HG03378 (cell line): ENCODE measurements around the gene DBI.
"Not testable (repeated sequence)": the region's sequence is repeated elsewhere in the genome, so short reads cannot be mapped to it uniquely, and the experiment has no call there.

Experiments
- ATAC-seq: cut with Tn5 transposase; IDR thresholded peaks from one replicate; pipeline ENCODE4 v1.9.1; 2021; ENCODE audit warnings: mild to moderate bottlenecking, moderate library complexity; ENCODE audit not compliant: unreplicated experiment

DBI gene

DNA sequence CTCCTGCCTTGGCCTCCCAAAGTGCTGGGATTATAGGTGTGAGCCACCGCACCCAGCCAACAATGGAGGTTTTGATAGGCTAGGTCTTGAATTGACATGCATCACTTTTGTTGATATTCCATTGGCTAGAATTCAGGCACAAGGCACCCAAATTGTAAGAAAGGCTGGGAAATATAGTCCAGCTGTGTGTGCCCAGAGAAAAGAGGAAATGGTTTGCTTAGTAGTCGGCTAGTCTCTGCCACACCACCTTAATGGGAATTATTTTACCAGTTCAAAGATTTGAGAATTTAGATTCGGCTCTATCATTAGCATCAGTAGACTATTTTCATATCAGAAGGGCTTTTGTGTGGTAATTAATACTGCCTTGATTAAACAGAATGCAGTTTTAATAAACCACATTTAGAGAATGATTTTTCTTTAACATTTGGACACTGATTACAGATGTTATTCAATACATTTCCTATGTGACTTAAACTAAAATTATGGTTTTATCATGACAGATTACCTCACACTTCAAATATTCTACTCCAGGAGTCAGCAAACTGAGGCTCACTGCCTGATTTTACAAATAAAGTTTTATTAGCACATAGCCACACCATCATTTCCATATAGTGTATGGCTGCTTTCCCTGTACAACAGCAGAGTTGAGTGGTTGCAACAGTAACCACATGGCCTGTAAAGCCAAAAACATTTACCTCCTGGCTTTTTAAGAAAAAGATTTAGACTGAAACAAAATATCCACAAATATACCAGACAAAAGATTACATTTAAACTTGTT is 27.4 kb downstream of the DBI start:
- no peak for ATAC-seq

DNA sequence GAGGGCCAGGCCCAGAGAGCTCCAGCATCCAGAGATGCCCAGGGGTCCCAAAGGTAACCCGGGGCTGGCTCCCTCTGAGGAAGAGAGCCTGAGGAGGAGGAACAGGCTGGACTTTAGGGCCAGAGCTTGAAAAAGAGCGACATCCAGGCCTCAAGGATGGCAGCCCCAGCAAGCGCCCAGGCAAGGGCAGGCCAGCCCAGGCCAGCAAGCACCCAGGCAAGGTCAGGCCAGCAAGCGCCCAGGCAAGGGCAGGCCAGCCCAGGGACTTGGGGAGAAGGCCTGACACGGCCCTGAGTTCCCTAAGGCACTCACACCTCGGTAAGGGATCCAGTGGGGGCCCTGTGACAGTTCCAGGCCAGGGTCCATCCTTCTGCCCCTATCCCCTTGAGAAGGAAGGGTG is 30.4 kb downstream of the DBI start:
- ATAC-seq: no peak

DNA sequence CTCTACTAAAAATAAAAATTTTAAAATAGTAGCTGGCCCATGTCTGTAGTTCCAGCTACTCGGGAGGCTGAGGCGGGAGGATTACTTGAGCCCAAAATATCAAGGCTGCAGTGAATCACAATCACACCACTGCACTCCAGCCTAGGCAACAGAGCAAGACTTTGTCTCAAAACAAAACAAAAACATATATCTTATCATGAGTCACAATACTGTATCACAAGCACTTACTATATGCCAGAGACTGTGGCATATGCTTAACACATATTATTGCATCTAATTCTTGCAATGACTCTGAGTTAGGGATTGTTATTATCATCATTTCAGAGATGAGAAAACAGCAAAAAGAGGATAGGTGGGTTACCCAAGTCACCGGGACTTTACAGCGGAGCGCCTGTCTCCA is 35.3 kb downstream of the DBI start:
- no peak for ATAC-seq

DNA sequence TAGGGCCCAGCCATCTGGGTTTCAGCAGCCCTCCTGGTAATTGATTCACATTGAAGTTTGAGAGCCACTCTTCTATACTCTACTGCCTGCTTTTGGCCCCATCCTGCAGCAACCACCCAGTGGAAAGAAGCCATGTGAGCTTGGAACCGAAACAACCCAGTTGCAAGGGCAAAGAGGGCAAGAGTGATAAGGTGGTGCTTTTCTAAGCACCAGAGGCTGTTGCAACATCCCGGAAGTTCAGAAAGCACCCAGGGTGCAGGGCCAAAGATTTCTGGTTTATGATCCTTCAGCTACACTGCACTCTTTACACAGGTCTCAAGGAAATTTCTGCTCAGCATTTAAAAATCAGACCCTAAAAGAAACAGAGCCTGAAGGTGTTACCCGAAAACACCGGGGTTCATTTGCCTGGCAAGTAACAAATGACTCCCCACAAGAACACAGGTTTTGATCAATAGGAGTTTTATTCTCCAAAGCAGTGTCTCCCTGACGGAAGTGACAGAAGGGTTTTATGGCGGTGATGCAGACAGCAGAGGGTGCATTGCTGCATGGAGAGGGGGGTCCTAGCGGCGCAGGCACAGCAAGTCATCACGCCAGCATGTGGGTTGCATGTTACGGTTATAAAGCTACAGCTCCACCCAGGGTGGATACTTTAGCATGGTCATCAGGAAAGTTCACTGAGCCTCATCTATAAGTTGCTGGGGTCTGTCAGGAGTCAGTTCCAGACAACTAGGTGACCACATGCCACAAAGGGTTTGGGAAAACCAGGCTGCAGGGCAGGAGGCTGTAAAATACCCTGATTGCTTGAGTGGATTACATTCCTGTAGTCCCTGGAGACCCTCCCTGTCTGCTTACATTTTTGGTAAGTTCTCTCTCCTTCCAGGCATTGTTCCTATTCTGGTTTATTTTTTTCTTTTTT is 36.1 kb downstream of the DBI start:
- no peak for ATAC-seq

DNA sequence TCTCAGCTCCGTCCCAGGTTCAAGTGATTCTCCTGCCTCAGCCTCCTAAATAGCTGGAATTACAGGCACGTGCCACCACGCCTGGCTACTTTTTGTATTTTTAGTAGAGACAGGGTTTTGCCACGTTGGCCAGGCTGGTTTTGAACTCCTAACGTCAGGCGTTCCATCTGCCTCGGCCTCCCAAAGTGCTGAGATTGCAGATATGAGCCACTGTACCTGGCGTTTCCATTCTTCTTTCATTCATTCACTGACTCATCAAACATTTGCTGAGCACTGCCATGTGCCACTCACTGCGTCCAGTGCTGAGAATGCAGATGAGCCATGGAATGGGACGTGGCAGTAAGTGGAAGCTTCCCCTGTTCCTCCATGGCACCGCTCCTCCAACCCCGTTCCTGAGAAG is 36.8 kb downstream of the DBI start:
- not testable (repeated sequence) for ATAC-seq

DNA sequence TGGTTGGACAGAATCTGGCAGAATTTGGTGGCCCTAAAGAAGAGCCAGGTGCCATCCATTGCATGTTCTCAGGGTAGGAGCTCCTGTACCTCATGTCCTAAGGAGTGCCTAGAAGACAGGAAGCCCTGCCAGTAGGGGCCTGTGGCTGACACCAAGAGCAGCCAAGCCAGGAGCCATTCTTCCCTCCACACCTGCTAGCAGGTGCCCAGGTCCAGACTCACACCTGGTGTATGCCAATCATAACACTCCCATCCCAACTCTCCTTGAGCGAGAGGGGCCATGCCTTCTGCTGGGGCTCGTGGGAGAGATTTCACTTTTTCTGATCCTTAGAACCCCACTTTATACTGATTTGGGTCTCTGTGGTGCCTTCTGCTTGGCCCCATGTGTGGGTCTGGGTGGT is 38.4 kb downstream of the DBI start:
- no peak for ATAC-seq

DNA sequence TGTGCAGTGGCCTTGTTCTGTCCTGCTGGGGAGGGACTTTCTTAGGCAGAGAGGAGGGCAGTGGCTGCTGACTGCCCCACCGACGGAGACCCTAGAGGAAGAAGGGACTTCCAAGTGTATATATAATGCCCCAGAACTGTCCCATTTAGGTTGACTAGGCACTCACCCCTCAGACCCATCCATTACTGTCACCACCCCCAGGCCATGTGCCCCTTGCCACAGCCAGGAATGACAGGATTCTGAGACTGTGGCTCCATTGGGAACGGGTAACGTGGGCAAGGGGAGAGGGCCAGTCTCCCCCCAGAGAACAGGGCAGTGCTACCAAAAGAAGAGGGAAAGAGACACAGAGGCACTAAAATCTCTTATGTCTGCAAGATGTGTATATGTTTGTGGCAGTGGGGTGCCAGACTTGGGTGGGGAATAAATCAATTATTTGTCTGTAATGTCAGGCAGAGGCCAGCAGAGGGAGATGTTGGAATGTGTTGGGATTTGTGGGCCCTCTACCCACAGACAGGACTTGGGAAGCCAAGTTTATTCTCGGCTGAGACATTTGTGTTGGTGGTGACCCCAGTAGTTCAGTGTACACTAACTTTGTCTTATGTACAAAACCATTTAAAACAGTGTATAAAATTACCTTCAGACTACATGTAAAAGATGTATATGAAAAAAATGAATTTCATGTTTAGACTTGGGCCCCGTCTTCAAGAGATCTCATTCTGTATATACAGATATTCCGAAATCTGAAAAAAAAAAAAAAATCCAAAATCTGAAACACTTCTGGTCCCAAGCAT is 40.8 kb downstream of the DBI start:
- peak; percentile 51 for ATAC-seq

DNA sequence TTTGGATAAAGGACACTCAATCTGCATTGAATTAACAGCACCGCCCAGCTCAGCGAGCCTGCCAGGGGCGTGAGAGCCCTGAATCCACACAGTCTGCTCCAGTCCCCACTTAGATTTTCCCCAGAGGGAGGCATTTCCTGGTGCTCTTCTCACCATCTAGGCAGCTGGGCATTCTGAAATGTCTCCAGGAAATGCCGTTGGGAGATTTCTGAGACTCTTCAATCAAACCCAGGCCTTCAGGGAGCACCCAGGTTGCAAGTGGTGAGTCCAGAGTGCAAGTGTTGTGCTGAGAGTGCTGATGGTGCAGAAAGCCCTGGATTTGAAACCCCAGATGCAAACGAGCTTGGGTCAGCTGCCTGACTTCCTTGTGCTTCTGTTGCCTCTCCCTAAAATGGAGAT is 41.4 kb downstream of the DBI start:
- ATAC-seq: no peak

DNA sequence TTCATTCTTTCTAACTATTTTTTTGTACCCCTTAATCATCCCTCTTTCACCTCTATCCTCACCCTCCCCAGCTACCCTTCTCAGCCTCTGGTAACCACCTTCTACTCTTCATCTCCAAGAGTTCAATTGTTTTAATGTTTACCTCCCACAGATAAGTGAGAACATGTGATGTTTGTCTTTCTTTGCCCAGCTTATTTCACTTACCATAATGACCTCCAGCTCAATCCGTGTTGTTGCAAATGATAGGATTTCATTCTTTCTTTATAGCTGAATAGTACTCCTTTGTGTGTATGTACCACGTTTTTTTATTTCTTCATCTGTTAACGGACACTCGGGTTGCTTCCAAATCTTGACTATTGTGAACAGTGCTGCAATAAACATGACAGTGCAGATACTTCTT is 42.7 kb downstream of the DBI start:
- no peak for ATAC-seq

DNA sequence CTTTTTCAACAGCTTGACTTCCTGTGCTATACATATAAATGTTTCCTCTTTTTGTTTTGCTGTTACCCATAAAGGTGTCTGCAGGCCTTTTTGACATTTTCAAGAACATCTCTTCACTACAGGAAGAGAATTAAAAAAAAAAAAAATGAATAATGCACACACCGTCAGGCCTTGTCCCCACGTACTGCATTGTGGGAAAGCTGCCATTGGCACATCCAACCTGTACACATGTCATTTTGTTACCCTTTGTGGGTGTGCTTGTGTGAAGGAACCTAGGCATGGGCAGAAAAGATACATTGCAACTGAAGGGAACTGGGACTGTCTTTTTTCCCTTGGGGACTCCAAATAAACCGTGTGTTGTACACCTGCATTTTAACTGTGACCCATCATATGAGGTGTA is 48.1 kb downstream of the DBI start:
- no peak for ATAC-seq

DNA sequence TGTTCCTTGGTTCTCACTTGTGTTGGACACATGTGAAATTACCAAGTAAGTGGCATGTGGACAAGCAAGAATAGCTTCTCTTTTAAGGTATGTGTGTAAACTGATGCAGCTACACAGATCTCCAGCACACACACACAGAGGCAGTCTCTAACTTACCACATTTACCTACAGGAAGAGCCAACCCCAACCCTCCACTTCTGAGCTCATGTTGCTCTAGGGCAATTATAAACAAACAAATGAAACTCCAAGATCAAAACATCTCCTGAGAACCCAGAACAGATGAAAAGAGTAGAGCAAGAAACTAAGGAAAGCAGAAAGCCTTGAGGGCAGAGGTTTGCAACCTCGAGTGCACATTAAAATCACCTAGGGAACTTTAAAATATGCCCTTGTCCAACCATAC is 48.9 kb downstream of the DBI start:
- ATAC-seq: no peak

DNA sequence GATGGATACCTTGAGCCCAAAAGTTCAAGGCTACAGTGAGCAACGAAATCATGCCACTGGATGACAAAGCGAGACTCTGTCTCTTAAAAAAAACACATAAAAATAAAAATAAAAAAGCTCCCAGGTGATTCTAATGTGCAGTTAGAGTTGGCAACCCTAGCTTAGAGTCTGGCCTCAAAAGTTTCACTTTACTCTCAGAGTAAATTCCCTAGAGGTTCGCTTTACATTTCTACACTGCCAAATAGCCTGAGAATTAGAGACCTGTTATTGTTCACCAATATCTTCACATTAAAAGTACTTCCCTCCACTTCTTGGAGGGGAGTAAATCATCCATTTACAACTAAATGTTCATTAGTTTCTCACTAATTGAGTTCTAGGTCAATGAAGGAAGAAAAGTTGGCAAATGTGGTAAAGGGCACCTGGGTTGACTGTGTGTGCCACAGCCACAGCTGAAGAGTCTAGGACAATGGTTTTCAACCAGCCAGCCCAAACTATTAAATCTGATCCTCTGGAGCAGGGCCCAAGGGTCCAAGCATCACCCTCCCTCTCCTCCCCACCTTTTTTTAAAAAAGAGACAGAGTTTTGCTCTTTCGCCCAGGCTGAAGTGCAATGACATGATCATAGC is 49.6 kb downstream of the DBI start:
- ATAC-seq: no peak

DNA sequence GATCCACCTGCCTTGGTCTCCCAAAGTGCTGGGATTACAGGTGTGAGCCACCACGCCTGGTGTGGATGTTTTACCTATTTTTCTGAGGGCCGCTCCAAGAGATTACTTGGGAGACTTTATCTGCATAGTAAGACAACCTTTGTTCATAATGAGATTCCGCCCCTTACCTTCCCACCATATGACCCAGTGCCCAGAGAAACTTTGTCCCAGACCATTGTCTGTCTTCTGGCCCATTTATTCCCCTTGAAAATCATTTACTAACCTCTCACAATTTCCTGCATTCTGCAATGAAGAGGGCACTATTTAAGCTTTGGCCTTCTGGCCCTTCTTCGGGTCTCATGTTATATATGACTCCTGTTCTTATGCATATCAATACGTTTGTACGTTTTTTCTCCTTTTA is 51.1 kb downstream of the DBI start:
- ATAC-seq: no peak

DNA sequence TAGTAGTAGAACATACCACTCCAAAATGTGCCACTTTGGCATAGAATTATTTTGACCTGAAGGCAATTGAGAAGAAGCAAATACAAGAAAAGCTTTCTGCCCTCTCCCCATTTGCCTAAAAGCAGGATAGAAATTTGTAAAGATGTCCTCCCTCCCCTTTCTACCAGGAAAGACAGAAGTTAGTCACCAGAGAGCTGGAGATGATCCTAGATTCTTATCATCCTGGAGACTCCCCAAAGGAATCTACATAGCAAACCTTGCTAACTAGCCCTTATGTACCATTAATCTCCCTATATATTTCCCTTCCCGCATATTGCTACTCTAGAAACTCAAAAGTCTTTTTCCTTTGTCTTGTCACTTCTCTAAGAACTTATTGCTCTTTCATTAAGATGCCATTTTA is 52.3 kb downstream of the DBI start:
- no peak for ATAC-seq

DNA sequence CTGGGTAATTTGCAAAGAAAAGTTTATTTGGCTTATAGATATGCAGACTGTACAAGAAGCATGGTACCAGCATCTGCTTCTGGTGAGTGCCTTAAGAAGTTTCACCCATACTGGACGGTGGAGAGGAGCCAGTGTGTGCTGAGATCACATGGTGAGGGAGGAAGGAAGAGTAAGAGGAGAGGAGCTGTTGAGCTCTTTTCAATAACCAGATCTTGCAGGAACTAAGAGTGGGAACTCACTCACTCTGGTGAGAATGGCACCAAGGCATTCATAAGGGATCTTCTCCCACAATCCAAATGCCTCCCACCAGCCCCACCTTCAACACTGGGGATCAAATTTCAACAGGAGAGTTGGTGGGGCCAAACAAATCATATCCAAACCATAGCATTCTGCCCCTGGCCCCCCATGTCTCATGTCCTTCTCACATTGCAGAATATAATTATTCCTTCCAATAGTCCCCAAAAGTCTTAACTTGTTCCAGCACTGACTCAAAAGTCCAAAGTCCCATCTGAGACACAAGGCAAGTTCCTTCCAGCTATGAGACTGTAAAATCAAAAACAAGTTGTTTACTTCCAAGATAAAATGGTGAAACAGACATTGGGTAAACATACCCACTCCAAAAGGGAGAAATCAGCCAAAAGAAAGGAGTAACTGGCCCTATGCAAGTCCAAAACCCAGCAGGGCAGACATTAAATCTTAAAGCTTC is 53.2 kb downstream of the DBI start:
- ATAC-seq: no peak

DNA sequence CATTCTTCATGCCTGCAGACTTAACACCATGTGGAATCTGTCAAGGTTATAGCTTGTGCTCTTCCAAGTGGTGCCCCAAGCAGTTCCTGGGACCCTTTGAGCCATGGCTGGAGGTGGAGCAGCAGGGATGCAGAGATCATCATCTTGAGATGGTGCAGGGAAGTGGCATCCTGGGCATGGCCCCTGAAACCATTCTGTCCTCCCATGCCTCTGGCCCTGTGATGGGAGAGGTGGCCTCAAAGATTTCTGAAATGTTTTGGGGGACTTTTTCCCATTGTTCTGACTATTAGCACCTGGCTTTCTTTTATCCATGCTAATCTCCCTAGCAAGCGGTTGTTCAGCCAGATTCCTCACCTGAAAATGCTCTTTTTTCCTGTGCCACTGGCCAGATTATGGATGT is 54.5 kb downstream of the DBI start:
- ATAC-seq: no peak

DNA sequence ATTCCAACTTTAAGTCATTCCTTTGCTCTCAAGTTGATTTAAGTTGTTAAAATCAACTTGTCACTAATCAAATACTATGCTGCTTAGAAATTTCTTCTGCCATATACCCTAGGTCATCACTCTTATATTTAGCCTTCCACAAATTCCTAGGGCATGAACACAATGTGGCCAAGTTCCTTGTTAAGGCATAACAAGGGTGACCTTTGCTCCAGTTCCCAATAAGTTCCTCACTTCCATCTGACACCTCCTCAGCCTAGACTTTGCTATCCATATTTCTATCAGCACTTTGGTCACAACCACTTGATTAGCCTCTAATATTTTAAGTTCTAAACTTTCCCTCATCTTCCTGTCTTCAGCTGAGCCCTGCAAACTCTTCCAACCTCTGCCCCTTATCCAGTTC is 55.0 kb downstream of the DBI start:
- no peak for ATAC-seq
